SK-N-SH treated with all-trans-retinoic acid at 6 μM for 48 hours (cell line): ENCODE measurements around the gene ADGRG4.

ENCODE experiments used
- ATAC-seq: fragments of 200-7000 bp; cut with Tn5 transposase; 3 replicates; pipeline ENCODE4 v1.9.1; 2020; ENCODE audit warnings: mild to moderate bottlenecking, moderate library complexity
- ARNTL ChIP-seq: fragments of 450-650 bp; formaldehyde crosslinking; IDR thresholded peaks from 2 replicates; pipeline ENCODE4 v1.5.0; 2020; ENCODE audit warnings: low read depth, mild to moderate bottlenecking, moderate library complexity, borderline replicate concordance
- BACH2 ChIP-seq: fragments of 250-450 bp; sonication (Bioruptor Pico); IDR thresholded peaks from 2 replicates; pipeline ENCODE4 v1.9.0; 2021; ENCODE audit warnings: mild to moderate bottlenecking, borderline replicate concordance
- CREB5 ChIP-seq: fragments of 250-450 bp; sonication (Bioruptor Pico); IDR thresholded peaks from 2 replicates; pipeline ENCODE4 v1.5.1; 2020; ENCODE audit warnings: low read depth, mild to moderate bottlenecking, moderate library complexity
- CSDC2 ChIP-seq: fragments of 250-450 bp; sonication (Bioruptor Pico); IDR thresholded peaks from 2 replicates; pipeline ENCODE4 v1.5.0; 2020; ENCODE audit warnings: mild to moderate bottlenecking, moderate library complexity
- CSRNP3 ChIP-seq: fragments of 250-450 bp; sonication (Bioruptor Pico); IDR thresholded peaks from 2 replicates; pipeline ENCODE4 v1.5.1; 2021; ENCODE audit warnings: mild to moderate bottlenecking, moderate library complexity
- ESRRG ChIP-seq: fragments of 250-450 bp; sonication (Bioruptor Pico); IDR thresholded peaks from 2 replicates; pipeline ENCODE4 v1.6.1; 2021; ENCODE audit warnings: mild to moderate bottlenecking
- GLIS3 ChIP-seq: fragments of 250-450 bp; sonication (Bioruptor Pico); IDR thresholded peaks from 2 replicates; pipeline ENCODE4 v1.5.0; 2020; ENCODE audit warnings: mild to moderate bottlenecking, moderate library complexity
- ISL1 ChIP-seq: fragments of 250-450 bp; sonication (Bioruptor Pico); IDR thresholded peaks from 2 replicates; pipeline ENCODE4 v2.1.2; 2022; ENCODE audit warnings: mild to moderate bottlenecking, moderate library complexity
- OSR1 ChIP-seq: fragments of 250-450 bp; sonication (Bioruptor Pico); IDR thresholded peaks from 2 replicates; pipeline ENCODE4 v1.8.0; 2022; ENCODE audit warnings: moderate library complexity, mild to moderate bottlenecking, inconsistent platforms
- PATZ1 ChIP-seq: fragments of 250-450 bp; sonication (Bioruptor Pico); IDR thresholded peaks from 2 replicates; pipeline ENCODE4 v1.8.0; 2020; ENCODE audit warnings: mild to moderate bottlenecking, moderate library complexity, borderline replicate concordance
- POU6F1 ChIP-seq: fragments of 250-450 bp; sonication (Bioruptor Pico); IDR thresholded peaks from 2 replicates; pipeline ENCODE4 v1.8.0; 2021; ENCODE audit warnings: low read depth, mild to moderate bottlenecking, moderate library complexity, borderline replicate concordance
- PPARA ChIP-seq: fragments of 250-450 bp; sonication (Bioruptor Pico); IDR thresholded peaks from 2 replicates; pipeline ENCODE4 v1.5.0; 2020; ENCODE audit warnings: mild to moderate bottlenecking, borderline replicate concordance
- RARB ChIP-seq: fragments of 250-450 bp; sonication (Bioruptor Pico); IDR thresholded peaks from 2 replicates; pipeline ENCODE4 v1.8.0; 2021; ENCODE audit warnings: mild to moderate bottlenecking, moderate library complexity
- TCF4 ChIP-seq: fragments of 250-450 bp; sonication (Bioruptor Pico); IDR thresholded peaks from 2 replicates; pipeline ENCODE4 v1.8.0; 2021; ENCODE audit warnings: mild to moderate bottlenecking, moderate library complexity, borderline replicate concordance
- TOX ChIP-seq: fragments of 250-450 bp; sonication (Bioruptor Pico); IDR thresholded peaks from 2 replicates; pipeline ENCODE4 v1.8.0; 2021; ENCODE audit warnings: mild to moderate bottlenecking, moderate library complexity, borderline replicate concordance
- ZC3H10 ChIP-seq: fragments of 250-450 bp; sonication (Bioruptor Pico); IDR thresholded peaks from 2 replicates; pipeline ENCODE4 v1.5.1; 2021; ENCODE audit warnings: mild to moderate bottlenecking, moderate library complexity
- ZFP3 ChIP-seq: fragments of 250-450 bp; sonication (Bioruptor Pico); IDR thresholded peaks from 2 replicates; pipeline ENCODE4 v1.5.0; 2020; ENCODE audit warnings: mild to moderate bottlenecking, moderate library complexity
- ZFP30 ChIP-seq: fragments of 450-650 bp; formaldehyde crosslinking; IDR thresholded peaks from 2 replicates; pipeline ENCODE4 v1.5.0; 2022; ENCODE audit warnings: mild to moderate bottlenecking, moderate library complexity
- ZNF565 ChIP-seq: fragments of 450-650 bp; formaldehyde crosslinking; conservative IDR thresholded peaks from 2 replicates; pipeline ENCODE4 v1.5.0; 2020; ENCODE audit warnings: low read depth, mild to moderate bottlenecking, moderate library complexity
- ZNF70 ChIP-seq: fragments of 450-650 bp; formaldehyde crosslinking; IDR thresholded peaks from 2 replicates; pipeline ENCODE4 v1.5.0; 2020; ENCODE audit warnings: mild to moderate bottlenecking, moderate library complexity
- ZNF8 ChIP-seq: fragments of 450-650 bp; formaldehyde crosslinking; IDR thresholded peaks from 2 replicates; pipeline ENCODE4 v1.5.0; 2020; ENCODE audit warnings: mild to moderate bottlenecking, moderate library complexity

Gene ADGRG4

GRCh38 chrX:136369377-136369776 lies 68.6 kb downstream of the ADGRG4 start:
- TF ChIP-seq POU6F1 (no peak), ZNF8 (no peak), RARB (CRISPR knock-in tag) (no peak), CSRNP3 (CRISPR knock-in tag) (no peak), ISL1 (CRISPR knock-in tag) (no peak), CREB5 (CRISPR knock-in tag) (no peak), BACH2 (CRISPR knock-in tag) (no peak), PATZ1 (CRISPR knock-in tag) (no peak), PPARA (CRISPR knock-in tag) (no peak), TOX (CRISPR knock-in tag) (no peak), ZFP30 (CRISPR knock-in tag) (no peak), ARNTL (CRISPR knock-in tag) (no peak), ZC3H10 (no peak), ESRRG (no peak), ZNF565 (CRISPR knock-in tag) (no peak), OSR1 (CRISPR knock-in tag) (no peak), CSDC2 (CRISPR knock-in tag) (no peak), GLIS3 (CRISPR knock-in tag) (no peak)
- ATAC-seq = no peak

GRCh38 chrX:136376713-136377112 lies 76.0 kb downstream of the ADGRG4 start:
- ATAC-seq = no peak
- TF ChIP-seq CSDC2 (CRISPR knock-in tag) (no peak), POU6F1 (no peak), ZNF565 (CRISPR knock-in tag) (no peak), ZFP30 (CRISPR knock-in tag) (no peak), ZFP3 (CRISPR knock-in tag) (no peak), ESRRG (no peak), PPARA (CRISPR knock-in tag) (no peak), TCF4 (no peak), BACH2 (CRISPR knock-in tag) (no peak), GLIS3 (CRISPR knock-in tag) (no peak), ZNF70 (no peak), CREB5 (CRISPR knock-in tag) (no peak), ISL1 (CRISPR knock-in tag) (no peak)
- TF ChIP-seq, all 23 proteins: peak for 0
